ENCODE measurements around the gene UBE2E1.

UBE2E1 gene

GRCh38 chr3:23920151-23920655 is 114.4 kb downstream of the UBE2E1 start:
- no peak for DNase-seq

- no peak for DNase-seq
Measured at GRCh38 chr3:23921052-23921511, 115.3 kb downstream of the UBE2E1 start.

GRCh38 chr3:23923786-23924185 is 118.0 kb downstream of the UBE2E1 start:
- DNase-seq: no peak

DNA sequence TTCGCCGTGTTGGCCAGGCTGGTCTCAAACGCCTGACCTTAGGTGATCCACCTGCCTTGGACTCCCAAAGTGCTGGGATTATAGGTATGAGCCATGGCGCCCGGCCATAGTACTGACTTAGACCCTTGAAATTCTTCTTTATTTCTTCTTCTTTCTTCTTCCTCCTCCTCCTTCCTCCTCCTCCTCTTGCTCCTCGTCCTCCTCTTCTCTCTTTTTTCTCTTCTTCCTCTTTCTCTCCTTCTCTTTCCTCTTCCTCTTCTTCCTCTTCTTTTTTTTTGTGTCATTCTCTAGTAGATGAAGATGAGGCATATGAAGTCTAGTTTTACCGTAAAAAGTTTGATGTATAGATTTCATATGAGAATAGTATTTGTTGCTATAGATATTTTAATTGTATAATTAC is 120.5 kb downstream of the UBE2E1 start:
- no peak for DNase-seq

- no peak for DNase-seq
Measured at GRCh38 chr3:23926736-23927135, 121.0 kb downstream of the UBE2E1 start.

- no peak for DNase-seq
Measured at GRCh38 chr3:23928524-23928923, 122.8 kb downstream of the UBE2E1 start.

DNA sequence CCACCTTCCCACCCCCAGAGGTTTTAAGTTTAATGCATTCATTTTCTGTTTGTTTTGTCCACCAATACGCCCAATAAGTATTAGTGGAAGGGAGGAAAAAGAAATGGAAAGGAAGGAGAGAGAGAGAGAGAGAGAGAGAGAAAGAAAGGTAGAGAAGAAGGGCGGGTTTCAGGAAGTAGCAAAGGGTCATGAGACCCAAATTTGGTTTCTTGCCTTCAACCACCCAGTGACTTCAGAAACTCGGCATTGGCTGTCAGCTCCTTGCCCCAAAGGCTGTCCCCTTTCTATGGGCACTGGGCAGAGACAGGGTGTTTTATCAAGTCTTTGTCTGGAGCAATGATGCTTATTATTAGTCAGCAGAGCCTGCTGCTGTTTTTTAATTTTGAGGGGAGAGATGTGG is 125.8 kb downstream of the UBE2E1 start:
- DNase-seq: no peak

- no peak for DNase-seq
Measured at GRCh38 chr3:23932571-23932970, 126.8 kb downstream of the UBE2E1 start.

DNA sequence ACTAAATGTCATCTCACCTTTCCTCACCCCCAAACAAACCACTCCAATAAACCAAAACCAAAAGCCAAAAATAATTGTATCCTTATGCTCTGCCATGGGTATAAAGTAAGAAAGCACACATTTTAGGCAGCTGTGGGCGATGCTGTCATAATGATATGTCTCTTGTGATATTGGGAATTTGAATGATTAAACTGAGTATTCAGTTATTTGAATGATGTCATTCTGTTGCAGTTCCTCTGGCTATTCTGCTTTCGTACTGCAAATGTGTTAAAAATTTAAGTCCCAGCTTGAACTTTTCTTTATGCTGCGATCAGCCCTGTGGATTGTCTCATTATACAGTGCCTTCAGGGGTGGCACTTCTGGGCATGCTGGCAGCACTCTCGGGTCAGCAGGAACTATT is 128.5 kb downstream of the UBE2E1 start:
- no peak for DNase-seq

- no peak for DNase-seq
Measured at GRCh38 chr3:23937296-23937695, 131.5 kb downstream of the UBE2E1 start.

- no peak for DNase-seq
Measured at GRCh38 chr3:23938688-23939087, 132.9 kb downstream of the UBE2E1 start.

DNA sequence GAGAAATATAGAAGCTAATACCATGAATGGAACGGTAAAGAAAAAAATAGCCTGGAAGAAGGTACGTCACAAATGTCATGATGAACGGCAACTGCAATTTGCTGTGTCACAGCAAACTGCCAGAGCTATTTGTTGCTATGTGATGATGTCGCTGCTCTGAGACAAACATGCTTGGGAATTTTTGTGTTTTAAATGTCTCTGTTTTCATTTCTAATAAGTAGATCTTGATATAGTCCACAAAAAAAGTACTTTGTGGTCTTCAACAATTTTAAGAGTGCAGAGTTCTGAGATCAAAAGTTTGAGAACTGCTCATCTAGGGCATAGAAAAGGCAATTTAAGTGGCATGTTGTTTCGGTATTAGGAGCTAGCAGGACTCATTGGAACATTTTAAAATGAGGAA is 135.0 kb downstream of the UBE2E1 start:
- DNase-seq: no peak
